Fibroblast of gingiva (primary cell): ENCODE data around the gene VPS11.

ENCODE experiments used
- DNase-seq: peaks from one replicate; pipeline ENCODE4 v3.0.0-alpha.2; 2011; ENCODE audit warnings: low read depth

VPS11 gene

GRCh38 chr11:119081682-119082260 is 14.2 kb downstream of the VPS11 start:
- no peak for DNase-seq

DNA sequence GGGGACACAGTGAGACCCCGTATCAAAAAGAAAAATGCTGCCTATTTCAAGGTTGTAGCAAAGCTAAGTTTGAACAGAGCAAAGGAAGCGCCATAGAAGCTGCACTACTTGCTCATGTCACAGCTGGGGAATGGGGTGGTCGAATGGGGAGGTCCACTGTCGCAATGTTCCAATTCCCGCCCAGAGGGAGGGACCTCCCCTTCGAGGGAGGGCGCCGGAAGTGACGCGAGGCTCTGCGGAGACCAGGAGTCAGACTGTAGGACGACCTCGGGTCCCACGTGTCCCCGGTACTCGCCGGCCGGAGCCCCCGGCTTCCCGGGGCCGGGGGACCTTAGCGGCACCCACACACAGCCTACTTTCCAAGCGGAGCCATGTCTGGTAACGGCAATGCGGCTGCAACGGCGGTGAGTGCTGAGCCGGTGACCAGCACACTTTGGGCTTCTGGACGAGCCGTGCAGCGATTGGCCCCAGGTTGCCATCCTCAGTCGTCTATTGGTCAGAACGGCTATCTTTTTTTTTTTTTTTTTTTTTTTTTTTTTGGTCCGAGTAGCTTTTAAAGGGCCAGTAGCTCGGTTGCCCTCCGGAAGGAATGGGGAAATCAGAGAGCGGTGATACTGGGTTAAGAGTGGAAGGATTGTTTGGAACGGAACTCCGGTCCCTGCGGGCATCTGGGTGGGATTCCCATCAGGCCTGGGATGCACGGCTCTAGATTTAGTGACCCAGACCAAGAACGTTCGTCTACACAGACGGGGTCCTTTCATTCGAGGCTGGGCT is 17.2 kb downstream of the VPS11 start, which contains the start of gene HMBS:
TSS of gene HMBS (plus strand) at position 219 of the 774 bp plus-strand sequence. CDS start at position 372, 153 bp downstream.
- DNase-seq, result peak; percentile 95

GRCh38 chr11:119085437-119085847 is 17.8 kb downstream of the VPS11 start:
- no peak for DNase-seq

- no peak for DNase-seq
Observed at GRCh38 chr11:119087123-119087522, 19.5 kb downstream of the VPS11 start.

DNA sequence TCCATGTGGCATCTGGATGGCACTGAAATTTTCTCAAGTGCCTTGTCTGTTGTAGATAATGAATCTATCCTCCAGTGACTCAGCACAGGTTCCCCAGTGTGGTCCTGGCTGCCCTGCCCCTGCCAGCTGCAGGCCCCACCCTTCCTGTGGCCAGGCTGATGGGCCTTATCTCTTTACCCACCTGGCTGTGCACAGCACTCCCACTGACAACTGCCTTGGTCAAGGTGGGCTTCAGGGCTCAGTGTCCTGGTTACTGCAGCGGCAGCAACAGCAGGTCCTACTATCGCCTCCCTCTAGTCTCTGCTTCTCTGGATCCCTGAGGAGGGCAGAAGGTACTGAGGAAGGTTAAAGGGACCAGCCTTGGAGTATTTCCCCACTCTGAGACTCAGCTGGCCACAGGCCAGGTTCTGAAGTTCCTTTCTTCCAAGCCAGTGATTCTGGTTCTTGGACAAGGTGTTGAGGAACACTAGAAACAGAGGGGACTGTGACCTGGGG is 20.2 kb downstream of the VPS11 start:
- DNase-seq, result no peak

DNA sequence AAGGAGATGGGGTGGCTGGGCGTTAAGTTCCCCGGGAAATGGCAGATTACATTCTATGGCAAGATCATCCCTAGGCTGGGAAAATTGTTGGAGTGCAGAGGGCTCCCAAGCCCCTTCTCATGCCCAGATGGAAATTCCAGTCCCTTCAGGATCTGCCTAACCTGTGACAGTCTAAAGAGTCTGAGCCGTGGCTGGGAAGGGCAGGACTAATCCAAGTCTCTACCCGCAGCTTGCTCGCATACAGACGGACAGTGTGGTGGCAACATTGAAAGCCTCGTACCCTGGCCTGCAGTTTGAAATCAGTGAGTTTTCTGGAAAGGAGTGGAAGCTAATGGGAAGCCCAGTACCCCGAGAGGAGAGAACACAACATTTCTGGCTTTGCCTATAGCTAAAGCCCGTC is 20.8 kb downstream of the VPS11 start:
- no peak for DNase-seq

DNA sequence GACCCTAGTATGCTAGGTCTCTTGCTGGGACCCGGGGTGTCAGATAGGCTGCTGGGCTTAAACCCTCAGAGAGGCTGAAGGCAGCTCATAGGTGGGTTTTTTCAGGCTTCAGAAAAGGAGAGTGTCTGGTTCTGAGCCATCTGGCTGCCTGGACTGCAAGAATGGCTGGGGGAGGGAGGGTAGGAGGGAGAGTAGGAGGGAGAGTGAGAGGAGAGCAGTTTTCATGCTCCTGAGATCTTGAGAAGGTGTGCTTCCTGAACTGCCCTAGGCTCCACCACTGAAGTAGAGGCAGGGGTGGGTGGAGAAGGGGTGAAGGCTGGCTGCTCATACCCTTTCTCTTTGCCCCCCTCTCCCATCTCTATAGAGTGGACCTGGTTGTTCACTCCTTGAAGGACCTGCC is 21.7 kb downstream of the VPS11 start:
- DNase-seq, result no peak

- no peak for DNase-seq
Observed at GRCh38 chr11:119091178-119091577, 23.6 kb downstream of the VPS11 start.

DNA sequence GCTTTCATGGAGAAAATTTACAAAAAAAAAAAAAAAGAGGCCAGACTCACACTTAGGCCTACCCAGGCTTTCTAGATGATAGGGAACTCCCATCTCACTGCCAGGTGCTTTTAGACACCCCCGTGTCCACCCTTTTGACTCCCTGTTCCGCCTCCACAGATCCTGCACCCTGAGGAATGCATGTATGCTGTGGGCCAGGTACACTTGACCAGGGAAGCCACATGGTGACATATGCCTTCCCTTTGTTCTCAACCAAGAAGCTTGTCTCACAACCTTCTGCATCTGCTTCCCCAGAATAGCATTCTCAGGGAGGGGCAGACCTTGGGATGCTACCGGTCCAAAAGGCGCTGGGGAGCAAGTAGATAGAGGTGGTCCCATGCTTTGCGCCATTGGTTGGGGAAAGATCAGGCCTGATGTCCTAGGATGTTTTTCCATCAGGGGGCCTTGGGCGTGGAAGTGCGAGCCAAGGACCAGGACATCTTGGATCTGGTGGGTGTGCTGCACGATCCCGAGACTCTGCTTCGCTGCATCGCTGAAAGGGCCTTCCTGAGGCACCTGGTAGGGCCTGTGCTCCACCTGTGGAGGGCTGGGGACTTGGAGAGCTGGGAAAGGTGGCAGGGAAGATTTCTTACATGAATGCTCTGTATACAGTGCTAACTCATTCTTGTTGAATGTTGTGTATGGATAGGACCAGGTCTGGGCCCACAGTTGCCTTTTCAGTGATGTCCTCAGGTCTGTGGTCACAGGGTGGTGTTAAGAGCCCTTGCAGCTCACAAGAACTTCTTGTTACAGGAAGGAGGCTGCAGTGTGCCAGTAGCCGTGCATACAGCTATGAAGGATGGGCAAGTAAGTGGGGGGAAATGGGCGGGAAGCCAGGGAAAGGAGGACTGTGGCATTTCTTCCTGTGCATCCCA is 24.6 kb downstream of the VPS11 start:
- DNase-seq, result no peak

DNA sequence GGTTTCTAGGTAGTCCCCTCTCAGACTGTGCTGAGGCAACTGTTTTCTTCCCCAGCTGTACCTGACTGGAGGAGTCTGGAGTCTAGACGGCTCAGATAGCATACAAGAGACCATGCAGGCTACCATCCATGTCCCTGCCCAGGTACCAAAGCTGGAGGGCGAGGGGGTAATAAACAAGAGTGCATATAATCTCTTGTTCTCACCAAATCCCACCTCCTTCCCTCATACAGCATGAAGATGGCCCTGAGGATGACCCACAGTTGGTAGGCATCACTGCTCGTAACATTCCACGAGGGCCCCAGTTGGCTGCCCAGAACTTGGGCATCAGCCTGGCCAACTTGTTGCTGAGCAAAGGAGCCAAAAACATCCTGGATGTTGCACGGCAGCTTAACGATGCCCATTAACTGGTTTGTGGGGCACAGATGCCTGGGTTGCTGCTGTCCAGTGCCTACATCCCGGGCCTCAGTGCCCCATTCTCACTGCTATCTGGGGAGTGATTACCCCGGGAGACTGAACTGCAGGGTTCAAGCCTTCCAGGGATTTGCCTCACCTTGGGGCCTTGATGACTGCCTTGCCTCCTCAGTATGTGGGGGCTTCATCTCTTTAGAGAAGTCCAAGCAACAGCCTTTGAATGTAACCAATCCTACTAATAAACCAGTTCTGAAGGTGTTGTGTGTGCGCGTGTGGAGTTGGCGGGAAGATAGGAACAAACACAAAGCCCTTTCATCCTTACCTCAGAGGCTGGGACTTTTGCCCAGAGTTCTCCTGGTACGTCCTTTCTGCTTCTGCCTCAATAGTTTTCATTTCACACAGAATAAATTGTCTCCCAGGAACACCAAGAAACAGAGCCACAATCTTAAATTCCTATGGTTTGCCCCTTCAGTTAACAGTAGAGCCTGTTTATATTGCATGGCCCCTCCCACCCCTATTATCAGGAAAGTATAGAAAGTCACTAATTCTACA is 25.5 kb downstream of the VPS11 start:
- DNase-seq, result no peak

DNA sequence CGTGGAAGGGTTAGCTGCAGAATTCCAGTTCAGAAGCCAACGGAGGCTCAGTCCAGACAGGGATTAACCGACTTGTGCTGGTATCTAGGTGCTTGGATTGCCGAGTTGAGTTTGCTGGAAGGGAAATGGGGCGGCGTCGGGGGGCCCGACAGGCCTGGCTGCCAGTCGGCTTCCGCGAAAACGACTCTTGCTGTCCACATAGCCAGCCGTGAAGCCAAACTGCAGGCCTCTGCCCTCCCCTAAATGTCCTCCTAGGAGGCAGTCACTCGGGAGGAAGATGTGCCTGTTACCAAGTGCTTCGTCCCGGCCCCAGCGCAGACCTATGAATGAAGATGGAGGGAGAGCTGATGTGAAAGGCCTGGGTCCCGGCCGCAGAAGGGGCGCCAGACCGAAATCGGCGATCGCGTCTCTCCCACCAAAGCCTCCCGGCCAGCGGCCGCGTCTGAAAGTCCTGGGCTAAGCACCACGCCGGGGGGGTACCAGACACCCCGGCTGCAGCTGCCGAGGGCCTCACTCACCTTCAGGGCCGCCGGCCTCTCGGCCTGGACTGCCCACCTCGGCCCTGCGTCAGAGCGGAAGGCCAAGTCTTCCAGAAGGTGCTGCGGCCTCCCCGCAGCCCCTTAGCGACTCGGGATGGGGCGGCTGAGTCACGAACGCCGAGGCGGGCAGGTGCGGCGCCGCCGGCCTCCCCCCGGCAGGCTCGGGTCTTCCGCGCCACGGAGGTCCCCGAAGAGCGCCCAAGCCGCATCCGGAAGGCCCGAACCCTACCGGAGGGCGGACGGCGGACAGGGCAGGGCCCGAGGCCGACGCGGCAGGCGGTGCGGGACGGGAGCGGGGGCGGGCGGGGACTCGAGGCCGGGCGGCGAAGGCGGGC is 26.6 kb downstream of the VPS11 start:
- DNase-seq, result peak; percentile 49

DNA sequence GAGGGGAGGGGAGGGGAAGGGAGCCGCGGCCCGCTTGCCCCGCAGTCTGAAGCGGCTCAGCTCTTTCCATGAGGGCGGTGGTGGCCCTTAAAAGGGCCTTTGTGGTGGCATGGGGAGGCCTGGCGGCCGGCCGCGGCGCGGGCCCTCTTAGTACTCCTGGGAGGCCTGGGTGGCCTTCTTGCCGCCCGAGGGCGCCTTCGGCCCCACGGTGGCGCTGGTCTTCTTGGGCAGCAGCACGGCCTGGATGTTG is 27.1 kb downstream of the VPS11 start:
- peak; percentile 90 for DNase-seq

DNA sequence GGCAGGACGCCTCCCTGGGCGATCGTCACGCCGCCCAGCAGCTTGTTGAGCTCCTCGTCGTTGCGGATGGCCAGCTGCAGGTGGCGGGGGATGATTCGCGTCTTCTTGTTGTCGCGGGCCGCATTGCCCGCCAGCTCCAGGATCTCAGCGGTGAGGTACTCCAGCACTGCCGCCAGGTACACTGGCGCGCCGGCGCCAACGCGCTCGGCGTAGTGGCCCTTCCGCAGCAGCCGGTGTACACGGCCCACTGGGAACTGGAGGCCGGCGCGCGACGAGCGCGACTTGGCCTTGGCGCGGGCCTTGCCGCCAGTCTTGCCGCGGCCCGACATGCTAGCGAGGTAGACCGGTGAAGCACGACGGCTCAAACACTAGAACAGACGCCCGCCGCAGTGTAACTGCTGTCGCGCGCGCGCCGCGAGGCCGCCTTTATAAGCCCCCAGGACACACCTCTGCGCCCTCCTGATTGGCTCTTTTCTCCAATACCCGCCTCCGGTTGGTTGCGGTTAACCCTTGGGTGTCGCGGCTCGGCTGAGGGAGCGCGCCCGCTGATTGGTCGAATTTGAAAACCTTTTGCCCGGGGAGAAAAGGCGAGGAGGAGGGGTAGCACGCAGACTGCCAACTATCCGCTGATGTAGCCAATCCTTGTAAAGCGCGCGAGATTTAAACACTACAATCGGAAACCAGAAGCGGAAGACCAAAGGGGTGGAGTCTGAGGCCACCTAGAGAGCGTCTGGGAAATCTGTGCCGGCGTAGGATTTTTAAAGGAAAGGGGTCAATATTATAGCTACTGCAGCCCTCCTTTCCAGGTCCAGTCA is 27.7 kb downstream of the VPS11 start:
- peak; percentile 99 for DNase-seq

- DNase-seq, result no peak
Observed at GRCh38 chr11:119099711-119100110, 32.1 kb downstream of the VPS11 start.

DNA sequence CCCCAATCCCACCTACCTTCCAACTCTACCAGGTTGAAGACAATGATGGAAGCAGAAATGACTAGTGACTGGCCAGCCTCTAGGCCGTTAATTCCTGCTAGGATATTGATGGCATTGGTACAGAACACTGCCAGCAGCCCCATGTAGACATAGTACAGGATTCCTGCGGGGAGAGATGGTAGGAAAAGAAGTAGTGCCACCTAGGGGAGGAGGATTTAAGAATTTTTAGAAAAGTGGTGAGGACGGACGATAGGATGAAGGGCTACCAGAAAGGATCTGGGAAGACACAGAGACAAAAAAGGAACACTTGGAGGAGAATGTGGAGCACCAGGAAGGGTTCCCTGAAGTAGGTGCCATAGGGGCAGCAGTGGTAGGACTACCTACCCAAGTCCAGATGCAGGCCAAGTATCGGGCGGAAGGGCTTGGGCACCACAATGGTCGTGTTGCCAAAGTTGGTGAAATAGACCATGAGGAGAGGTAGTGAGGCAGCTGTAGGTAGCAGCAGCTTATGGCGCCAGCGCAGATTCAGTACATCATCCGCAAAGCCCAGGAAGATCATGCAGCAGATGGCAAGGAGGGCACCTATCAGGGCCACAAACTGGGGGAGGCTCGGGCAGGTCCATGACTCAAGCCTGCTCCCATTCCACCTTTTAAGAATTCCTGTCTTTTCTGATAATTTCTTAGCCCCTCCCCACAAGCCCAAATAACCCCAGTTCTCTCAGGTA is 32.8 kb downstream of the VPS11 start:
- peak; percentile 61 for DNase-seq

- DNase-seq, result peak; percentile 26
Observed at GRCh38 chr11:119100994-119101758, 33.6 kb downstream of the VPS11 start.

DNA sequence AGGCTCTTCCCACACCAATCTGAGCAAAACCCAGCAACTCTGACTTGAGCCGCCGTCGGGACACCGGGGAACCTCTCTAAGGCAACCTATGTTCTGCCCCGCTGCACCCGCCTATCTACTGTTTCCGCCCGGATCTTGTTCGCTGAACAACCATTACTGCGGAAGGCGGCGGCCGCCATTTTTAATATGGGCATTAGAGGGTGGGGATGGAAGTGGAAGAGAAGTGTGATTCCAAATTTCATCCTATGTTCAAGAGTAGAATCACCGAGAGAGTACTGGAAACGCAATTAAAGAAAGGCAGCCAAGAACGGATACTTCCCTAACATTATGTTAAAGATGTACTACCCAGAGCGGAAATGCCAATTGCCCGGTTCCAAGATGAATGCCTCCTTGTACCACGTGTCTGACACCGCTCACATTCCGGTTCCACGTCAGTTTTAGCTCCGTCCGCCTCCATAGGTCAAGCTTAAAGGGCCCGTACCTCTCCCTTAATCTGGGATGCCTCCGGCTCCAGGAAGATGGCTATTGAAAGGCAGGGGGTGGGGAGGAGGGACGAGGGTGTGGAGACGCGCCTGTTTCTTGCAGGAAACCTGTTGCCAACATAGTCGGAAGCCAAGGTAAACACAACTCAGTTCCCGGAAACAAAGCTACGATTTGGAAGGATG is 34.3 kb downstream of the VPS11 start, which contains the start of gene DPAGT1:
TSS of gene DPAGT1 (minus strand) at position 95 of the 665 bp plus-strand sequence. CDS start 198 bp downstream, outside the sequence.
- DNase-seq, result peak; percentile 97
